WTC11 (cell line): ENCODE results near the gene ESYT3. TPM values are rescaled to one million over a fixed set of nuclear protein-coding genes. Genes with fewer than 3 reads are reported as not detected.

Source experiments
- ATAC-seq: fragments of 200-7000 bp; cut with Tn5 transposase; 2 replicates; pipeline ENCODE4 v1.10.0; 2021; ENCODE audit warnings: mild to moderate bottlenecking, moderate library complexity
- CTCF ChIA-PET: fragments of 300-600 bp; sonication (Branson Sonifier 250); formaldehyde crosslinking; loops from one replicate; lab custom pipeline; 2021; ENCODE audit warnings: antibody characterized with exemption; lab: Charles Lee
- POLR2A ChIA-PET: fragments of 350-600 bp; sonication (Branson Sonifier 250); formaldehyde crosslinking; loops from one replicate; lab custom pipeline; 2021; ENCODE audit warnings: antibody characterized with exemption; lab: Charles Lee
- DNase-seq: peaks from one replicate; pipeline ENCODE4 v3.0.0; 2021; ENCODE audit warnings: low spot score
- H3K27ac Mint-ChIP-seq: 2 replicates; pipeline ENCODE4 v1.8.0; 2021; ENCODE audit warnings: mixed read lengths
- H3K27me3 Mint-ChIP-seq: 2 replicates; pipeline ENCODE4 v1.8.0; 2021; ENCODE audit warnings: low read depth, mild to moderate bottlenecking, moderate library complexity, mixed read lengths
- H3K36me3 Mint-ChIP-seq: 2 replicates; pipeline ENCODE4 v1.8.0; 2021; ENCODE audit warnings: mixed read lengths
- H3K4me1 Mint-ChIP-seq: 2 replicates; pipeline ENCODE4 v1.8.0; 2022; ENCODE audit warnings: mixed read lengths
- H3K4me3 Mint-ChIP-seq: 2 replicates; pipeline ENCODE4 v1.8.0; 2021; ENCODE audit warnings: mild to moderate bottlenecking, moderate library complexity, mixed read lengths
- H3K9me3 Mint-ChIP-seq: 2 replicates; pipeline ENCODE4 v1.8.0; 2021; ENCODE audit warnings: mixed read lengths
- CBFB ChIP-seq: sonication (generic); formaldehyde crosslinking; IDR thresholded peaks from 2 replicates; pipeline ENCODE4 v1.8.1; 2022; ENCODE audit warnings: mild to moderate bottlenecking, low read depth, missing genetic modification reagents
- ETV6 ChIP-seq: sonication (generic); formaldehyde crosslinking; IDR thresholded peaks from 2 replicates; pipeline ENCODE4 v1.8.1; 2022; ENCODE audit warnings: mild to moderate bottlenecking, missing genetic modification reagents
- GRHL2 ChIP-seq: fragments of 250-450 bp; sonication (Bioruptor Pico); IDR thresholded peaks from 2 replicates; pipeline ENCODE4 v1.8.0; 2022; ENCODE audit warnings: mild to moderate bottlenecking, moderate library complexity; ENCODE audit not compliant: insufficient replicate concordance, severe bottlenecking
- GTF2I ChIP-seq: fragments of 250-450 bp; sonication (Bioruptor Pico); conservative IDR thresholded peaks from 2 replicates; pipeline ENCODE4 v1.4.0; 2021; ENCODE audit warnings: mild to moderate bottlenecking
- JAZF1 ChIP-seq: fragments of 250-450 bp; sonication (Bioruptor Pico); IDR thresholded peaks from 2 replicates; pipeline ENCODE4 v1.9.0; 2021; ENCODE audit warnings: moderate library complexity, mild to moderate bottlenecking, inconsistent platforms
- MXD4 ChIP-seq: fragments of 250-450 bp; sonication (Bioruptor Pico); IDR thresholded peaks from 2 replicates; pipeline ENCODE4 v1.8.0; 2021; ENCODE audit warnings: mild to moderate bottlenecking, moderate library complexity, borderline replicate concordance
- MYBL2 ChIP-seq: sonication (generic); formaldehyde crosslinking; IDR thresholded peaks from 2 replicates; pipeline ENCODE4 v1.8.1; 2023; ENCODE audit warnings: mild to moderate bottlenecking, moderate library complexity, missing genetic modification reagents
- SOX15 ChIP-seq: fragments of 250-450 bp; sonication (Bioruptor Pico); IDR thresholded peaks from 2 replicates; pipeline ENCODE4 v1.9.0; 2021; ENCODE audit warnings: mild to moderate bottlenecking
- SP1 ChIP-seq: sonication (generic); formaldehyde crosslinking; conservative IDR thresholded peaks from 2 replicates; pipeline ENCODE4 v1.8.1; 2022; ENCODE audit warnings: missing genetic modification reagents
- TEAD1 ChIP-seq: sonication (generic); formaldehyde crosslinking; IDR thresholded peaks from 2 replicates; pipeline ENCODE4 v1.8.0; 2022; ENCODE audit warnings: mild to moderate bottlenecking, missing genetic modification reagents
- ZBTB21 ChIP-seq: sonication (generic); formaldehyde crosslinking; IDR thresholded peaks from 2 replicates; pipeline ENCODE4 v1.8.1; 2023; ENCODE audit warnings: mild to moderate bottlenecking, missing genetic modification reagents, borderline replicate concordance
- ZNF317 ChIP-seq: sonication (generic); formaldehyde crosslinking; IDR thresholded peaks from 2 replicates; pipeline ENCODE4 v1.8.1; 2023; ENCODE audit warnings: low read depth, mild to moderate bottlenecking, moderate library complexity, missing genetic modification reagents, borderline replicate concordance
- ZNF671 ChIP-seq: fragments of 250-450 bp; sonication (Bioruptor Pico); IDR thresholded peaks from 2 replicates; pipeline ENCODE4 v1.8.0; 2021; ENCODE audit warnings: mild to moderate bottlenecking
- total RNA-seq: library from RNA; stranded (reverse); gene quantifications from 3 replicates; pipeline ENCODE4 v1.2.3, GENCODE V29; 2021
- TF ChIP-seq, protein P1 (sequence below): fragments of 200-600 bp; IDR thresholded peaks from 2 replicates; pipeline ENCODE4 v1.8.0; 2022; ENCODE audit warnings: antibody characterized with exemption
- TF ChIP-seq, protein P2 (sequence below): fragments of 250-450 bp; sonication (Bioruptor Pico); IDR thresholded peaks from 2 replicates; pipeline ENCODE4 v1.8.0; 2021; ENCODE audit warnings: mild to moderate bottlenecking
- TF ChIP-seq, protein P3 (sequence below): sonication (generic); formaldehyde crosslinking; IDR thresholded peaks from 2 replicates; pipeline ENCODE4 v1.8.1; 2022; ENCODE audit warnings: low read depth, mild to moderate bottlenecking, moderate library complexity, missing genetic modification reagents, borderline replicate concordance
- TF ChIP-seq, protein P4 (sequence below): sonication (generic); formaldehyde crosslinking; IDR thresholded peaks from 2 replicates; pipeline ENCODE4 v1.8.1; 2023; ENCODE audit warnings: mild to moderate bottlenecking, missing genetic modification reagents
- TF ChIP-seq, protein P5 (sequence below): sonication (generic); formaldehyde crosslinking; conservative IDR thresholded peaks from 2 replicates; pipeline ENCODE4 v1.8.1; 2023; ENCODE audit warnings: mild to moderate bottlenecking, low read depth, missing genetic modification reagents, moderate library complexity
- TF ChIP-seq, protein P6 (sequence below): sonication (generic); formaldehyde crosslinking; IDR thresholded peaks from 2 replicates; pipeline ENCODE4 v1.8.1; 2023; ENCODE audit warnings: mild to moderate bottlenecking, moderate library complexity, missing genetic modification reagents
- TF ChIP-seq, protein P7 (sequence below): sonication (generic); formaldehyde crosslinking; IDR thresholded peaks from 2 replicates; pipeline ENCODE4 v1.8.0; 2023; ENCODE audit warnings: mild to moderate bottlenecking, missing genetic modification reagents

The ESYT3 gene
- total RNA-seq, 1 experiment from 2014 or later, result 6.4 TPM

DNA sequence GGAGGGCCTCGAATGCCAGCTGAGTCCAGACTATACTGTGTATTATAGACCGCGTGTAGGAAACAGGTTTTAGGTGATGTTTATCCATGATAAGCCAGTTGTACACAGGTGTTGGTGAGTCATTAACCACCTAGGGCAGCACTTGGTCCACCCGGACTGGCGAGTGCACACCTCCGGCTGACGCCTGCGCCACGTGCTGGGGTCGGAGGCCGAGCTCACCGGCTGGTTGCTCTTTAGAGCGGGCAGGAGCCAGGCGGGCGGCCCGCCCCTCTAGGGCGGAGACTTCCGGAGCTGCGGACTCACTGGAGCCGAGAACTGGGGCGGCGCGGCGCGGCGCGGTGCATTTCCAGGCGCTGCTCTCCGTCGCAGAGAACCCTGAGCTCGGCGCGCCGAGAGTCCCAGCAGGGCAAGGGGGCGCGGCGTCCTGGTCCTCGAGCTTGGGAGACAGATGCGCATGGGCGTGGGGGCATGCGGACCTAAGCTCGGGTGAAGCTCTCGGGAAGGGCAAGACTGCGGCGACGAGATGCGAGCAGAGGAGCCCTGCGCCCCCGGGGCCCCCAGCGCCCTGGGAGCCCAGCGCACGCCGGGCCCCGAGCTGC lies at the start of gene ESYT3 (continued):
- TF ChIP-seq, protein P1, sequence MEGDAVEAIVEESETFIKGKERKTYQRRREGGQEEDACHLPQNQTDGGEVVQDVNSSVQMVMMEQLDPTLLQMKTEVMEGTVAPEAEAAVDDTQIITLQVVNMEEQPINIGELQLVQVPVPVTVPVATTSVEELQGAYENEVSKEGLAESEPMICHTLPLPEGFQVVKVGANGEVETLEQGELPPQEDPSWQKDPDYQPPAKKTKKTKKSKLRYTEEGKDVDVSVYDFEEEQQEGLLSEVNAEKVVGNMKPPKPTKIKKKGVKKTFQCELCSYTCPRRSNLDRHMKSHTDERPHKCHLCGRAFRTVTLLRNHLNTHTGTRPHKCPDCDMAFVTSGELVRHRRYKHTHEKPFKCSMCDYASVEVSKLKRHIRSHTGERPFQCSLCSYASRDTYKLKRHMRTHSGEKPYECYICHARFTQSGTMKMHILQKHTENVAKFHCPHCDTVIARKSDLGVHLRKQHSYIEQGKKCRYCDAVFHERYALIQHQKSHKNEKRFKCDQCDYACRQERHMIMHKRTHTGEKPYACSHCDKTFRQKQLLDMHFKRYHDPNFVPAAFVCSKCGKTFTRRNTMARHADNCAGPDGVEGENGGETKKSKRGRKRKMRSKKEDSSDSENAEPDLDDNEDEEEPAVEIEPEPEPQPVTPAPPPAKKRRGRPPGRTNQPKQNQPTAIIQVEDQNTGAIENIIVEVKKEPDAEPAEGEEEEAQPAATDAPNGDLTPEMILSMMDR, result no peak
- TF ChIP-seq GRHL2 (CRISPR knock-in tag), result no peak
- TF ChIP-seq ETV6, result peak; percentile 95
- TF ChIP-seq, protein P2, sequence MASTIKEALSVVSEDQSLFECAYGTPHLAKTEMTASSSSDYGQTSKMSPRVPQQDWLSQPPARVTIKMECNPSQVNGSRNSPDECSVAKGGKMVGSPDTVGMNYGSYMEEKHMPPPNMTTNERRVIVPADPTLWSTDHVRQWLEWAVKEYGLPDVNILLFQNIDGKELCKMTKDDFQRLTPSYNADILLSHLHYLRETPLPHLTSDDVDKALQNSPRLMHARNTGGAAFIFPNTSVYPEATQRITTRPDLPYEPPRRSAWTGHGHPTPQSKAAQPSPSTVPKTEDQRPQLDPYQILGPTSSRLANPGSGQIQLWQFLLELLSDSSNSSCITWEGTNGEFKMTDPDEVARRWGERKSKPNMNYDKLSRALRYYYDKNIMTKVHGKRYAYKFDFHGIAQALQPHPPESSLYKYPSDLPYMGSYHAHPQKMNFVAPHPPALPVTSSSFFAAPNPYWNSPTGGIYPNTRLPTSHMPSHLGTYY (CRISPR knock-in tag), result no peak
- TF ChIP-seq, protein P3, sequence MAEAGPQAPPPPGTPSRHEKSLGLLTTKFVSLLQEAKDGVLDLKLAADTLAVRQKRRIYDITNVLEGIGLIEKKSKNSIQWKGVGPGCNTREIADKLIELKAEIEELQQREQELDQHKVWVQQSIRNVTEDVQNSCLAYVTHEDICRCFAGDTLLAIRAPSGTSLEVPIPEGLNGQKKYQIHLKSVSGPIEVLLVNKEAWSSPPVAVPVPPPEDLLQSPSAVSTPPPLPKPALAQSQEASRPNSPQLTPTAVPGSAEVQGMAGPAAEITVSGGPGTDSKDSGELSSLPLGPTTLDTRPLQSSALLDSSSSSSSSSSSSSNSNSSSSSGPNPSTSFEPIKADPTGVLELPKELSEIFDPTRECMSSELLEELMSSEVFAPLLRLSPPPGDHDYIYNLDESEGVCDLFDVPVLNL (CRISPR knock-in tag), result peak; percentile 54; the same call in 1 of the 2 replicates
- peak; percentile 97 for TF ChIP-seq TEAD1 (CRISPR knock-in tag)
- TF ChIP-seq, protein P4, sequence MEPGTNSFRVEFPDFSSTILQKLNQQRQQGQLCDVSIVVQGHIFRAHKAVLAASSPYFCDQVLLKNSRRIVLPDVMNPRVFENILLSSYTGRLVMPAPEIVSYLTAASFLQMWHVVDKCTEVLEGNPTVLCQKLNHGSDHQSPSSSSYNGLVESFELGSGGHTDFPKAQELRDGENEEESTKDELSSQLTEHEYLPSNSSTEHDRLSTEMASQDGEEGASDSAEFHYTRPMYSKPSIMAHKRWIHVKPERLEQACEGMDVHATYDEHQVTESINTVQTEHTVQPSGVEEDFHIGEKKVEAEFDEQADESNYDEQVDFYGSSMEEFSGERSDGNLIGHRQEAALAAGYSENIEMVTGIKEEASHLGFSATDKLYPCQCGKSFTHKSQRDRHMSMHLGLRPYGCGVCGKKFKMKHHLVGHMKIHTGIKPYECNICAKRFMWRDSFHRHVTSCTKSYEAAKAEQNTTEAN, result peak; percentile 97
- peak; percentile 71 for TF ChIP-seq ZNF317 (CRISPR knock-in tag)

DNA sequence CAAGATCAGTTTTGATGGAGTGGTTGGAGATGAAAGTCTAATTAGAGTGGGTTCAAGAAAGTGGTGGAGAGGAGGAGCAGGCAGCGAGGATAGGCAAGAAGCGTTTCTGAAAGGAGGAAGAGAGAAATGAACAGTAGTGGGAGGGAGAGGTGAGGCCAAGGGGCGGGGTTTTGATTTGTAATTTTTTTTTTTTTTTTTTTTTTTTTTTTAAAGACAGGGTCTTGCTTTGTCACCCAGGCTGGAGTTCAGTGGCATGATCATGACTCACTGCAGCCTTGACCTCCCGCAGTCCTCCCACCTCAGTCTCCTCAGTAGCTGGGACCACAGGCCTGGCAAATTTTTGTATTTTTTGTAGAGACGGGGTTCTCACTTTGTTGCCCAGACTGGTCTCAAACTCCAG lies 49.4 kb upstream of the ESYT3 start:
- ChIA-PET CTCF (interaction anchor here (1.0 to 1.5 kb wide), 3 partner anchors 12 to 37 kb away, joined by 3 to 5 read pairs (median 4); no protein-coding TSS in a partner anchor), POLR2A (interaction anchor here (0.7 kb wide), 1 partner anchor 12 kb away, joined by 5 read pairs; no protein-coding TSS in a partner anchor)
- Mint-ChIP-seq H3K27ac (no peak overlapping the region), H3K36me3 (no peaks in the 10 kb centered on the region), H3K9me3 (no peaks in the 10 kb centered on the region), H3K4me3 (no peak overlapping the region), H3K27me3 (no peaks in the 10 kb centered on the region; the same call in 1 of the 2 replicates), H3K4me1 (peaks cover 6% of the 10 kb centered on the region)
- DNase-seq, result no peak
- ATAC-seq, result no peak
- TF ChIP-seq GTF2I (CRISPR knock-in tag) (no peak), MXD4 (no peak), CBFB (CRISPR knock-in tag) (no peak), MYBL2 (CRISPR knock-in tag) (no peak), SP1 (no peak), JAZF1 (CRISPR knock-in tag) (no peak), ZBTB21 (CRISPR knock-in tag) (no peak), ZNF671 (CRISPR knock-in tag) (no peak), SOX15 (CRISPR knock-in tag) (no peak)
- TF ChIP-seq, protein P5, sequence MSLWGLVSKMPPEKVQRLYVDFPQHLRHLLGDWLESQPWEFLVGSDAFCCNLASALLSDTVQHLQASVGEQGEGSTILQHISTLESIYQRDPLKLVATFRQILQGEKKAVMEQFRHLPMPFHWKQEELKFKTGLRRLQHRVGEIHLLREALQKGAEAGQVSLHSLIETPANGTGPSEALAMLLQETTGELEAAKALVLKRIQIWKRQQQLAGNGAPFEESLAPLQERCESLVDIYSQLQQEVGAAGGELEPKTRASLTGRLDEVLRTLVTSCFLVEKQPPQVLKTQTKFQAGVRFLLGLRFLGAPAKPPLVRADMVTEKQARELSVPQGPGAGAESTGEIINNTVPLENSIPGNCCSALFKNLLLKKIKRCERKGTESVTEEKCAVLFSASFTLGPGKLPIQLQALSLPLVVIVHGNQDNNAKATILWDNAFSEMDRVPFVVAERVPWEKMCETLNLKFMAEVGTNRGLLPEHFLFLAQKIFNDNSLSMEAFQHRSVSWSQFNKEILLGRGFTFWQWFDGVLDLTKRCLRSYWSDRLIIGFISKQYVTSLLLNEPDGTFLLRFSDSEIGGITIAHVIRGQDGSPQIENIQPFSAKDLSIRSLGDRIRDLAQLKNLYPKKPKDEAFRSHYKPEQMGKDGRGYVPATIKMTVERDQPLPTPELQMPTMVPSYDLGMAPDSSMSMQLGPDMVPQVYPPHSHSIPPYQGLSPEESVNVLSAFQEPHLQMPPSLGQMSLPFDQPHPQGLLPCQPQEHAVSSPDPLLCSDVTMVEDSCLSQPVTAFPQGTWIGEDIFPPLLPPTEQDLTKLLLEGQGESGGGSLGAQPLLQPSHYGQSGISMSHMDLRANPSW, result no peak
- TF ChIP-seq, protein P6, sequence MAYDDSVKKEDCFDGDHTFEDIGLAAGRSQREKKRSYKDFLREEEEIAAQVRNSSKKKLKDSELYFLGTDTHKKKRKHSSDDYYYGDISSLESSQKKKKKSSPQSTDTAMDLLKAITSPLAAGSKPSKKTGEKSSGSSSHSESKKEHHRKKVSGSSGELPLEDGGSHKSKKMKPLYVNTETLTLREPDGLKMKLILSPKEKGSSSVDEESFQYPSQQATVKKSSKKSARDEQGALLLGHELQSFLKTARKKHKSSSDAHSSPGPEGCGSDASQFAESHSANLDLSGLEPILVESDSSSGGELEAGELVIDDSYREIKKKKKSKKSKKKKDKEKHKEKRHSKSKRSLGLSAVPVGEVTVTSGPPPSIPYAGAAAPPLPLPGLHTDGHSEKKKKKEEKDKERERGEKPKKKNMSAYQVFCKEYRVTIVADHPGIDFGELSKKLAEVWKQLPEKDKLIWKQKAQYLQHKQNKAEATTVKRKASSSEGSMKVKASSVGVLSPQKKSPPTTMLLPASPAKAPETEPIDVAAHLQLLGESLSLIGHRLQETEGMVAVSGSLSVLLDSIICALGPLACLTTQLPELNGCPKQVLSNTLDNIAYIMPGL, result no peak
- TF ChIP-seq, protein P7, sequence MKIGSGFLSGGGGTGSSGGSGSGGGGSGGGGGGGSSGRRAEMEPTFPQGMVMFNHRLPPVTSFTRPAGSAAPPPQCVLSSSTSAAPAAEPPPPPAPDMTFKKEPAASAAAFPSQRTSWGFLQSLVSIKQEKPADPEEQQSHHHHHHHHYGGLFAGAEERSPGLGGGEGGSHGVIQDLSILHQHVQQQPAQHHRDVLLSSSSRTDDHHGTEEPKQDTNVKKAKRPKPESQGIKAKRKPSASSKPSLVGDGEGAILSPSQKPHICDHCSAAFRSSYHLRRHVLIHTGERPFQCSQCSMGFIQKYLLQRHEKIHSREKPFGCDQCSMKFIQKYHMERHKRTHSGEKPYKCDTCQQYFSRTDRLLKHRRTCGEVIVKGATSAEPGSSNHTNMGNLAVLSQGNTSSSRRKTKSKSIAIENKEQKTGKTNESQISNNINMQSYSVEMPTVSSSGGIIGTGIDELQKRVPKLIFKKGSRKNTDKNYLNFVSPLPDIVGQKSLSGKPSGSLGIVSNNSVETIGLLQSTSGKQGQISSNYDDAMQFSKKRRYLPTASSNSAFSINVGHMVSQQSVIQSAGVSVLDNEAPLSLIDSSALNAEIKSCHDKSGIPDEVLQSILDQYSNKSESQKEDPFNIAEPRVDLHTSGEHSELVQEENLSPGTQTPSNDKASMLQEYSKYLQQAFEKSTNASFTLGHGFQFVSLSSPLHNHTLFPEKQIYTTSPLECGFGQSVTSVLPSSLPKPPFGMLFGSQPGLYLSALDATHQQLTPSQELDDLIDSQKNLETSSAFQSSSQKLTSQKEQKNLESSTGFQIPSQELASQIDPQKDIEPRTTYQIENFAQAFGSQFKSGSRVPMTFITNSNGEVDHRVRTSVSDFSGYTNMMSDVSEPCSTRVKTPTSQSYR (CRISPR knock-in tag), result no peak
